ACHN (cell line): ENCODE results near the gene CD36.

ENCODE experiments used
- DNase-seq: peaks from one replicate; pipeline ENCODE4 v3.0.0-alpha.2; 2015
- in situ Hi-C: cut with HindIII; loops from 2 replicates; pipeline ENCODE4 v1.10.0; 2017; ENCODE audit warnings: low sequenced_read_pairs, low pct_ligation_motif_present, low pct_unique_long_range_greater_than_20kb

The CD36 gene

DNA sequence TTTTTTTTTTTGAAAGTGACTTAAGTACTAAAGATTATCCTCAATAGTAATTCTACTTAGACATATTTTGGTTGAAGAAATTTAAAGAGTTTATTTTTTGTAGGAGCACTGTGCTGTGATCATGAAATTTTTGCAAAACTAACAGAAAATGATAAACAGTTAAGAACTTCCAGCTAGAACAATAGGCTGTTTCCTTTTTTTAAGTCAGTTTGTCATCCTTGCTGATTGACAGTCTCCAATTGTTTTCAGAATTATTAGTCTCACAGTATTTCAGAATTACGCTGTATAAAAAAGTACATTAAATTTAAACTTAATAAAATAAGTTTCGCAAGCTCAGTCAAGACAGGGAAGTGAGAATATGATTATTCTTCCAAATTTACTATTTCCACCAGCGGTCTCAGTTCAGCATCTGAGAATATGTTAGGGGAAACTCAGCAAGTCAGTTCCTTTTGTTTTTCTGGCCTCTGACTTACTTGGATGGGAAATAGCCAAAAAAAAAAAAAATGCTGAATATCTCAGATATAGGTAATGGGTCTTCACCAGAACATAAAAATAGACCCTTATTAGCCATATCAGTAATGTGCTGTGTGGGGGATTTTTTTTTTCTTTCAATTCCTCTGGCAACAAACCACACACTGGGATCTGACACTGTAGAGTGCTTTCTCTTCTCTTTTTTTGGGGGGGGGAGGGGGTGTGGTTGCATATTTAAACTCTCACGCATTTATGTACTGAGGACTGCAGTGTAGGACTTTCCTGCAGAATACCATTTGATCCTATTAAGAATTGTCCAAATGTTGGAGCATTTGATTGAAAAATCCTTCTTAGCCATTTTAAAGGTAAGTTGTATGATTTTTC is at the start of gene CD36:
CD36 (plus strand) TSS at position 732 of the 855 bp plus-strand sequence. CDS start 8,099 bp downstream, outside the sequence.
- DNase-seq: no peak
- in situ Hi-C loops: no loop called here

DNA sequence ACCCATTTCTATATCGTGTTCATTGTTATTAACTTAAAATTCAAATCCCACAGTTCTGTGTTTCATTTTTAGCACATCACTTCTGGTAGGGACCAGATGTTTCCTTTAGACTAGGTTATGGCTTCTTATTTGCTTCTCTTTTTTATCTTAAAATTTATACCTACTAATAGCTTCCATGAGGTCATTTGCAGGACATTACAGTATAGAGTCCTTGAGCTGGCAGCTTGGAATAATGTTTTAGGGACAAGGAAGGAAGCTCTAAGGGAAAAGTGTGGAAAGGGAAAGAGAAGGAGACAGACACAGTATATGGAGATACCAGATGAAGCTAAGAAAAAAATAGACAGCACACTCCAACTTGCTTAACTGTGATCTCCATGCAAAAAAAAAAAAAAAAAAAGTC is 48.8 kb upstream of the CD36 start:
- in situ Hi-C loops: no loop called here
- no peak for DNase-seq

DNA sequence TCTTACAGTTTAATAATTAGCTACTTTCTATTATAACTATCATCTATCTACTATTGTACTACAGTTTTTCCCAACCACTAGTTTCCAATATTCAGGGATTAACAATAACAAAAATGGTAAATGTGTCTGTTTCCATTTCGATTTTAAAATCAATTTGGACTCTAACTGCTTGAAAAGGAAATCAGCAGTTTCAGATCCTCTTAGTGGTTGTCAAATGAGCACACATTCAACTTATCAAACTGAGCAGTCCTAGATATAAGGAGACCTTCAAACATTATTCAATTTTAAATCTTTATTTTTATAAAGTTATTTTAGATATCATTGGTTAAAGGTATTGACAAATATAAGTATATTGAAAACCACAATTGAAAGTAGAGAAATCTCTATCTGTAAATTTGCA is 46.8 kb upstream of the CD36 start:
- no peak for DNase-seq
- in situ Hi-C loops: no loop called here

DNA sequence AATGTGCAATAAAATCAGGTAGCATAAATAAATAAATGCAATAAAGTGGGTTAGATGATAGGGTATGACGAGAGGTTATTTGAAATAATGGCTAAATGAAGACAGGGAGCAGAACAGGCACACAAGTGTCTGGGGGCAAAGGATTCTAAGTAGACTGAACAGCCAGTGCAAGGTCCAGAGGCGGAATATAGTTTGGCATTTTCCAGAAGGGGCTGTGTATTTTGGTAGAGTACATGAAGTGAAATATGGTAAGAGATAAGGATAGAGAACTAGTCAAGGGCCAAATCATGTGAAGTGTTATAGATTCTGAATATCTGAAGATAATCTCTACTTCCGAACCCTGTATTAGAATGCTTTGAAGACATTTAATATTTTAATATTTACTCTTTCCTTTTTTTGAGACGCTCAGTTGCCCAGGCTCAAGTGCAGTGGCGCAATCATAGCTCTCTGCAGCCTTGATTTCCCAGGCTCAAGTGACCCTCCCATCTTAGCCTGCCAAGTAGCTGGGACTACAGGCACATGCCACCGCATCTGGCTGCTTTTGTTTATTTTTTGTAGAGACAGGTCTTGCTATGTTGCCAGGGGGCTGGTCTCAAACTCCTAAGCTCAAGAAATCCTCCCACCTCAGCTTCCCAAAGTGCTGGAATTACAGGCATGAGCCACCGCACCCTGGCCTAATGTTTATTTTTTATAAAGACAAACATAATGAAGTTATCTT is 44.4 kb upstream of the CD36 start:
- in situ Hi-C loops: no loop called here
- no peak for DNase-seq

DNA sequence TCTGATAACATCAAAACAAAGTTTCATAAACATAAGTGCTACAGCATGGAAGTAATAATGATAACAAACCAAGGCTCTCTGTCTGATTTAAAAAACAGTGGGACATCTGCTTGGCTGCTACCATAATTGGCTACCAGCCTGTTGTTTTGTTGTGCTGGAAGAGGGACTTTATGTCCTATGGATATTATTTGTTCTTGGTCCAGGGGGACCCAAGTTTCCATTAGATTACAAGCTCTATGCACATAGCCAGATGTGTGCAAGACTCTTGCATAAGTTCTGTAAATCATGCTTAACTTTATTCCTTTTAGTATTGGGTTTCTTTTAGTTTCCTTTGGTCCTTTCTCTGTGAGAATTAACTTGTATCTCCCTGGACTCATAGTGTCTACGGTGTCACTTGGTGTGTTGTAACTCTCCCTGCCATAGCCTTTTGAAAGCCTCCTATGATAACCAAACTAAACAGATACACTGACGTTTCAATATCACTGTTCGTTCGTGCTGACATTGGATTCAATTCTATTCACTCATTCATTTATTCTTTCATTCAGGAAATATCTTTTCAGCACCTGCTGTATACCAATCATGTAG is 41.4 kb upstream of the CD36 start:
- in situ Hi-C loops: no loop called here
- DNase-seq: no peak

DNA sequence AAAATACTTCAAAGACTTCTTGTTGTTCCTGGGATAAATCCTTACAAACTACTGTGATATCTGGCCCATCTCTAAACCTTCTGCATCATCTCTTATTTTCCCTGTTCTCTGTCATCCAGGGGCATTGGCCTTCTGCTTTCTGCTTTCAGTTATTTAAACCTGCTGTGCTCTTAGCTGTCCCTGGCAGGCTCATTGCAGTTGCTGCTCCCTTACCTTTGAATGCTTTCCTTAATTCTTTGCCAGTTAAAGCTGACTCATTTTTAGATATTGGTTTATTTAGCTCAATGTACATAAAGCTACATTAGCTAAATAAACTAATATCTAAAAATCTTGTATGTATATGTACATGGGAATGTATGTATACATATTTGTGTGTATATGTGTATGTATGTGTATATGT is 40.6 kb upstream of the CD36 start:
- in situ Hi-C loops: no loop called here
- DNase-seq: no peak

DNA sequence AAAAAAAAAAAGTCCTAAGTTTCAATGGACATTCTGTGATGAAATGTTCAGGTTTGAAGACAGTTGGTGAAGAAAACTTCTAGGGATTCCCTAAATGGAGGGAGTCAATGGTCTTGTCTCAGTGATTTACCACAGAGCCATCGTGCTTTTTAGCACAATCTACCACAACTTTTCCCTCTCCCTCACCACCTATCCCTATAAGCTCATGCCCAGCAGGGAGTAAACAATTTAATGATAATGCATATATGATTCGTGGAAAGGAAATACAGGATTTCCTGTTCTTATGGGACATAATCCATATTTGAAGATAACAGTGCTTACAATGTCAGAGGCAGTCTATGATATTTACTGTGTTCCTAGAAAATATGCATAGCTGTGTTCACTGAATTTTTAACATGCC is 38.4 kb upstream of the CD36 start:
- in situ Hi-C loops: no loop called here
- DNase-seq: no peak

DNA sequence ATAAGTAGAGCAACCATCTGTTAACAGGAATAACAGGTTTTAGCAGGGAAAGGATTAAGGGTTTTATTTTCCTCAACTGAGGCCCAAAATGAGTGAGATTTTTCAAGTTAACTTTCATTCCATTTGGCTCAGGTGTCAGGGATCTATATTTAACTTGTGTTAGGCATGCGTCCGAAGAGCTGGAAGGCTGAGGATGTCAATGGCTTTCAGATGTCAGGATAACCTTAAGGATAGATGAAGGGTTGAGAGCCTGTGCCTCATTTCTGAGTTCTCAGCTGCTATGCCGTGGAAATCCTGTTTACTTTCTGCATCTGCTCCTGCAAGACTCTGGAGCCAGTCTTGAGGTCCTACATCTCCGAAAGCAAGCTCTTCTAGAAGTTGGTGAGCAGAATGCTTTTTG is 36.4 kb upstream of the CD36 start:
- in situ Hi-C loops: no loop called here
- no peak for DNase-seq

DNA sequence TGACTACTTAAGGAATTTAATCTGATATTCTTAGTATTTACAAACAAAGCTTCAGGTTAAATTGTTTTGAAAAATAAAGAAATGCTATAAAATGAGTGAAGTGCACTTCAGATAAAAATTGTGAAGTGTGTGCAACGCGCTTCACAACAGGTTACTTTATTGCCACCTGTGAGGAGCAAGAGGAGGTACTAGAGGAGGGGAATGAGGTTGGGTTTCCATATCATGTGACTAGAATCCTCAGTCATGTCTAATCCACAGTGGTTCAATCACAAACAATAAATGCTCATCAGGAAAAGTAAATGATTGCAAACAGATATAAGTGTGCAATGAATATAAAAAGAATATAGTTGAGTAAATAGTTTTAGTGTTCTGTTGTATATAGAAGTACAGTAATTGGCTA is 34.5 kb upstream of the CD36 start:
- in situ Hi-C loops: no loop called here

DNA sequence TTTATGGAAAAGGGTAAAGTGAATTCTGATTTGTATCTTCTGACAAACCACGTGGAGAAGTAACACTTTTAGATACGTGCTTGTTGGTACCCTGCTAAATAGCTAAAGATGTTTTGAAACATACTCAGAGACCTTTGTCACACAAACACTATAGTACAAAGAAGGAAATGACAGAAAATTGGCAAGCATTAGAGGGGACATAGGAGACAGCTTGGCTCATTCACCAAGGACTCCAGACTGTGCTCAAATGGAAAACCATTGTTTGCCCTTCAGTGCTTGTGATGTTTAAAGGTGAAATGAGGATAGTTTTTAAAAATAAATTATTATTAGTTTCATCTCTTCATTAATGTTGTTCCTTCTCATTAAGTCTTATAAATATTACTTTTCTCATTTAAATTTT is 34.0 kb upstream of the CD36 start:
- no peak for DNase-seq
- in situ Hi-C loops: no loop called here

More for the DNA sequence above, 34.5 kb upstream of the CD36 start:
- DNase-seq: no peak

DNA sequence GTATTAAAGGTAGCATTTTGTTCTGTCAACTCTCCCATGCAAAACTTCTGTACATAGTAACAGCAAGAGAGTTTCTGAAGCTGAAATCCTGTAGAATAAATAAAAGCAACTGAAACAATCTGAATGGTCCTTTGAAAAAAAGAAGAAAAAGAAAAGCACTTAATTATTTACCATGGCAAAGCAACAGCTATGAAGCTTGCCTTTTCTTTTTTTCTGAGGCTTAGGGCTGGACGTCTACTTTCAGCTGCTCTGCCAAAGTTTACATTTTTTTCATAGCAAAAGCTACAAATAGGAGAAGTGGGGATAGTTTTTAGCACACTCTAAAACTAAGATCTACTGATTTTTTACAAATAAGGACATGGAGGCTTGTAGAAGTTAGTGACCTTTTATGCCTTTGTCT is 31.3 kb upstream of the CD36 start:
- in situ Hi-C loops: no loop called here
- DNase-seq: no peak

DNA sequence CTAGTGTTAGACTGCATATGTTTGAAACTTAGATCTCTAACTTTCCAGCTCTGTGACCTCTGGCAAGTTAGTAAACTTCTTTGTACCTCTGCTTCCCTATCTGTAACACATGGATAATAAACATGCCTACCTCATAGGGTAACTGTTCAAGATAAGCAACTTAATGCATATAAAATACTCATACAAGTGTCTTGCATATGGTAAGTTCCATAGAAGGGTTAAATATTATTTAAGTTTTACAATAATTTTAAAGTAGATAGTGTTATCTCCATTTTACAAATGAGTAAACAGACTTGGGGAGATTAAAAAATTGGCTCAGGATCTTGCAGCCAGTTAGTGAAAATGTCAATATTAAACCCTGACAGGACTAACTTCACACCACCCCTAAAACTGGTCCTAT is 30.1 kb upstream of the CD36 start:
- in situ Hi-C loops: no loop called here
- no peak for DNase-seq

DNA sequence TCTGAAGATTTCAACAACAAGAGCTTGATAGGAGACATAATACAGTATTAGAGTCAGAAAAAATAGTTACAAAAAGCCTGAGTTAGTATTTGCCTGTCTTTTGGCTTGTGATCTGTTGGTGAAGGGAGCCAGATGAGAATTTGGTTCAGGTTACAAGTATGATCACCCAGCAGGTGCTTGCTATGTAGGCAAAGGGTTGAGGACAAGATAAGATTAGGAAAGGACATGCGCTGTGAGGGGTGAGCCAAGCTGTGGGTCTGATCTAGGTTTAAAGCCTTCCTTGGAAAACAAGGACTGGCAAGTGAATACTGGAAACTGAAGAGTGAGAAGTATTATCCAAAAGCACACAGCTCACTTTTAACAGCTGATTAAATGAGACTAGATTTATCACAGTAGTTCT is 28.7 kb upstream of the CD36 start:
- no peak for DNase-seq
- in situ Hi-C loops: no loop called here

DNA sequence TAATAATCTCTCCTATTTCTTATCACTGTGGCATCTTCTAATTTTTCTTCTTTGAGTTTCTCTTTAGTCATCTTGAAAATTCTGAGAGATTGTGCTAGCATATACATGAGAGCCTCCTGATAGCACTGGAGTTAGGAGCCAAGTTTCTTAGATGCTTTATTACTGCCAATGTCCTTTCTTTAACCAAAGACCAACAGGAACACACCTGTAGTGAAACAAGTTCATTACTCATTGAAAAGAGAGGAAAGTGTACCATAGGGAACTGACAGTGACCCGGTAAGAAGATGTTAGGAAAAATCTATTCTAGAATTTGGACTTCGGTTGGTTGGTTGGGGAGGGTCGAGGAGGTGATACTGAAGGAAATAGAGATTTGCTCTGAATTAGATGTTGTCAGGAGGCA is 27.1 kb upstream of the CD36 start:
- in situ Hi-C loops: no loop called here
- no peak for DNase-seq

DNA sequence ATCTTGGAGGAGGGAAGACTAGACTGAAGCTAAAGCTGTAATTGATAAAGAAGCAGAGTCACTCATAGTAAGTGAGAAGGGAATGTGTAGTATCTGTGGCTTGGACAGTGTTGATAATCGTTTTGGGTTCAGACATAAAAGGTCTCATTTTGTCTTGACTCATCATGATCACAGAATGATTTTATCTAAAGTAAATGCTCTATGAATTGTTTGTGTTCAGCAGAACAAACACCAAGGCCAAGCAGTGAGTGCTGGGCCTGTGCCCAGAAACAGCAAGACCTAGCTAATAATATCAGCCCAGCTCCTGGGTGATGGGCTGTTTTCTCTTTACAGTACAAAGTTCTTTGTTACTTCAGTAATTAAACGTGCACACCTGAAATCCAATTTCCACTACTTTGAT is 26.7 kb upstream of the CD36 start:
- in situ Hi-C loops: no loop called here
- no peak for DNase-seq

DNA sequence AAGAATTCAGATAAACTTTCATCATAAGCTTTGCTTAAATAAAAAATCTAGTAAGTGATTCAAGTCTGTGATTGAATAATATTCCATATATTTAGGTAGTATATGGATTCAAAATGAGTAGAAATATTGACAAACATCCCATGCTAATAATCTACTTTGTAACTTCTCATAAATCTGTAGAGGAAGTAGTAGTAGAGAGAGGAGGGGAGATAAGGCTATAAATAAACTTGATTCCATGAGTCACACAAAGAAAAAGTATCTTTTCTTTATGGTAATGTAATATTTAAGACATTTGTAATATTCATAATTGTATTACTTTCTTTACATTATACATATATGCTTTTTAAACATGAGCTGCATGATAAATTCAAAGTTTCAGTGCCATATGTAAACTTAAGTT is 25.6 kb upstream of the CD36 start:
- in situ Hi-C loops: no loop called here
- DNase-seq: no peak

DNA sequence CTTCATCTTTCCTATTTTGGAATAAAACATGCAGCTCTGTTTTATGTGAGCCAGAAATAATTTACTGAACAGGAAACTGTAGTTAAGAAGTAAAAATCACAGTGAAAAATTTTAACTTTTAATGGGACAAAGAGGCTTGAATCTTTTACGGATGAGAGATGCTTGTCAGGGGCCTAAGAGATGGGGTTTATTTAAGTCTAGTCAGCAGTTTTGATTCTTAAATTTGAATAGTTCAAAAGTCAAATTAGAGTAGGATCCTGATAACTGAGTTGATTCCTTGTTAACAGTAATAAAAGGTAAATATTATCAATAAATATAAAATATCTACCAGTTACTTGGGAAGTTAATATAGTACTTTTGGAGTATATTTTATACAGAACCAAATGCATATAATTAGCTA is 24.9 kb upstream of the CD36 start:
- in situ Hi-C loops: no loop called here
- DNase-seq: no peak

DNA sequence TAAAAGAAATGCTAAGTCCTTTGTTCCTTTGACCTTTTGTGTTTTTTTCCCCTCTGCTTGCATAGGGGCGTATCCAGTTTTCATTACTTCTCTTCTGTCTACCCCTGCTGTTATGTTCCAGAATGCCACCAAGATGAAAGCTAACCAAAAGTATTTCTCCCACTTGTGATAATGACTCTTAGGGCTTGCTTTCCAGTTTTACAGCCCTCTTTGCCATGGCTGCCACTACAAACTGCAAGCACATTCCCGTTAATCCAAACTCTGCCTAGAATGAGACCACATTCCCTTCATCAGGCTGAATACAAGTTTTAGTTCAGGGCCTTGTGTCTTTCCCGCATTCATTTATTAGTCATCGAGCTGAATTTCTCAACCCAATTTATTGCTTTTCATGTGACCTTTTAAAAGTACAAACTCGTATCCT is 23.6 kb upstream of the CD36 start:
- in situ Hi-C loops: no loop called here
- DNase-seq: no peak

DNA sequence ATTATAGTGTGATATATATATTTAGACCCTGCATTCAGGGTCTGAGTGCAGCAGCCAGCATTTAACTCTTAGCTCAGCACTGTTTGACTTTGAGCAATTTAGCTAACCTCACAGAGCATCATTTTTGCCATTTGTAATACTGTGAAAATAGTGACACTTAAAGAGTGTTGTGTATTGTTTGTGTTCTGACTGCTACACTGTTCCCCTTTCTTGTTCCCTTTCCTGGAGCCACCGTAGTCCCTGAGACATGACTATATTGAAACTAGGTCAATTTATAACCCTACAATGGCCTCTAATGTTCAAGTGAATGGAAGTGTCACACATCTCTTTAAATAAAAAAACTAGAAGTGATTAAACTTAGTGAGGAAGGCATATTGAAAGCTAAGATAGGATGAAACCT is 20.3 kb upstream of the CD36 start:
- no peak for DNase-seq
- in situ Hi-C loops: no loop called here

DNA sequence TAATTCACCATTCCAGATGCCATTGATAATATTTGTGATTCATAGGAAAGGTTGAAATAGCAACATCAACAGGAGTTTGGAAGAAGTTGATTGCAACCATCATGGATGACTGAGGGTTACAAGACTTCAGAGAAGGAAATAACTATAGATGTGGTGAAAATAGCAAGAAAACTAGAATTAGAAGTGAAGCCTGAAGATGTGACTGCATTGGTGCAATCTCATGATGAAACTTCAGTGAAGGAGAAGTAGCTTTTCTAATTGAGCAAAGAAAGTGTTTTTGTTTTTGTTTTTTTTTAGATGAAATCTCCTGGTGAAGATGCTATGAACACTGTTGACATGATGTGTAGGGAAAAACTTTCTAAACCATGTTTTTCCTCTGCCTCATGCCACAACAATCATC is 18.7 kb upstream of the CD36 start:
- in situ Hi-C loops: no loop called here
- no peak for DNase-seq
